Urinary bladder (tissue), 4 donors: Measurements from ENCODE around the gene ACVR1C. TPM values are rescaled to one million over a fixed set of nuclear protein-coding genes. Genes with fewer than 3 reads are reported as not detected.

Experiments used
- DNase-seq: peaks from one replicate; pipeline ENCODE4 v3.0.0-alpha.2; 2015; ENCODE audit errors: extremely low spot score
- H3K27ac ChIP-seq: one replicate; pipeline ENCODE4 v1.5.1; 2013; ENCODE audit warnings: low read depth, mild to moderate bottlenecking, moderate library complexity
- H3K36me3 ChIP-seq: one replicate; pipeline ENCODE4 v1.6.1; 2013; ENCODE audit warnings: mild to moderate bottlenecking, moderate library complexity; ENCODE audit not compliant: insufficient read depth
- H3K4me1 ChIP-seq: one replicate; pipeline ENCODE4 v1.6.1; 2013; ENCODE audit warnings: mild to moderate bottlenecking, moderate library complexity; ENCODE audit not compliant: insufficient read depth
- H3K4me3 ChIP-seq: one replicate; pipeline ENCODE4 v1.5.1; 2013; ENCODE audit warnings: low read depth, low read length
- polyA plus RNA-seq: library from polyadenylated mRNA; stranded (reverse); fragments of 200-250 nt; gene quantifications from one replicate; pipeline ENCODE4 v1.2.3, GENCODE V29; 2013
- total RNA-seq: library from RNA; depleted of rRNA; stranded (reverse); fragments of >200 nt; gene quantifications from one replicate; pipeline ENCODE4 v1.2.3, GENCODE V29; 2014
- donor health status: healthy with polysubstance abuse.
- donor health status: healthy.

ACVR1C gene
- total and polyA plus RNA-seq, 2 donors, result 0.37 to 0.67 TPM

DNA sequence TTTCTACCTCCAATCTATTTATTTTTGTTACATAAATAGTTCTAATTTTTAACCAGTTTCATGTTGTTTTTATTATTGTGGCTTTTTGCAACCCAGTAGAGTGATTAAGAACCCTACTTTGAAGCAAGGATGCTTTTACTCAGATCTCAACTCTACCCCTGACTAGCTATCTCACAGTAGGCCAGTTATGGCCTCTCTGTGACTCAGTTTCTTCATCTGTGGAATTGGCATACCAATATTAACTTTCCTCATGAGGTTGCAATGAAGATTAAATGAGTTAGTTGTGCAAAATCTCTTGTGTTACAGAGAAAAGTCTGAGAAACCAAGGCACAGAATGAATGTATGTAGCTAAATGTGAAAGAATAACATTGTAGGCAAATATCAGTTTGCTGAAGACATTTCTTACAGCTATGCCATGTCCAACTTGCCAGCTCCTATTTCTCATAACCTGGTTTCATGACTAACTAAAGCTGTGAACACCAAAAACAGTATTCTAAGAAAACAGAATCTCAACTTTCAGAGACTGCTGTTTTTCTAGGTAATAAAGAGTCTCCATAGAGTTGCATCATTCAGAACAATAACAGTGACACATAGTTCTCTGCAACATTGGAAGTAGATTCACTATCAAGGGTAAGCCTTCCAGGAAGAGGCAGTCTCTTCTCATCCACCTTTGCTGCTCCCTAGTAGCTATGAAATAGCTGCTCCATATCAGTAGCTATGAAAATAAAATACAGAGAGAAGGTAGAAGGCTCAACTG is 151.5 kb downstream of the ACVR1C start:
- Histone ChIP-seq H3K4me3 (no peak overlapping the region), H3K27ac (no peak overlapping the region), H3K36me3 (no peaks in the 10 kb centered on the region), H3K4me1 (no peaks in the 10 kb centered on the region)
- no peak for DNase-seq

Other genes with a start within 250 kb of the ACVR1C start
- gene CYTIP, start 184.8 kb downstream of the ACVR1C start, total RNA-seq, result 3.4 TPM
- gene CYTIP, start 184.8 kb downstream of the ACVR1C start, polyA plus RNA-seq, result 3.5 TPM
- 25.1 TPM for gene ACVR1, start 247.5 kb upstream of the ACVR1C start, total RNA-seq
- gene ACVR1, start 247.5 kb upstream of the ACVR1C start, polyA plus RNA-seq, result 29.7 TPM